Renal cortical epithelial cell (primary cell): ENCODE data around the gene GMNN. TPM values are rescaled to one million over a fixed set of nuclear protein-coding genes. Genes with fewer than 3 reads are reported as not detected.

Source experiments
- DNase-seq: peaks from one replicate; pipeline ENCODE4 v3.0.0-alpha.2; 2011; ENCODE audit warnings: low read depth
- total RNA-seq: library from RNA; depleted of rRNA; stranded (reverse); fragments of >200 nt; gene quantifications from 2 replicates; pipeline ENCODE4 v1.2.3, GENCODE V29; 2014

GMNN gene
- total RNA-seq, 1 donor from 2014 or later, result 12.1 TPM

GRCh38 chr6:24802271-24803059 lies 27.7 kb downstream of the GMNN start:
- DNase-seq, result no peak

- no peak for DNase-seq
Measured at GRCh38 chr6:24807584-24807983, 32.8 kb downstream of the GMNN start.

DNA sequence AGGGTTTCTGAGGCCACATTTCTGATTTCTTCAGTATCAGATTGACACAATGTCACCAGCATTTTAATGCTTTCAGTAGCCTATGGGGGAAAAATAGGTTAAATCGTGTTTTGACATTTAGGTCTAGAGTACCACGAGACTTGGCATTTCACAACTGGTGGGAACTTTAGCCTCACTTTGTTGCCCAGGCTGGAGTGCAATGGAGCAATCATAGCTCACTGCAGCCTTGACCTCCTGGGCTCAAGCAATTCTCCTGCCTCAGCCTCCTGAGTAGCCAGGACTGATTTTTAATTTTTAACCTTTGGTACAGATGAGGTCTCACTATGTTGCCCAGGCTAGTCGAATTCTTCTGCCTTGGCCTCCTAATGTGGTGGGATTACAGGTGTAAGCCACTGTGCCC lies 35.0 kb downstream of the GMNN start:
- no peak for DNase-seq

DNA sequence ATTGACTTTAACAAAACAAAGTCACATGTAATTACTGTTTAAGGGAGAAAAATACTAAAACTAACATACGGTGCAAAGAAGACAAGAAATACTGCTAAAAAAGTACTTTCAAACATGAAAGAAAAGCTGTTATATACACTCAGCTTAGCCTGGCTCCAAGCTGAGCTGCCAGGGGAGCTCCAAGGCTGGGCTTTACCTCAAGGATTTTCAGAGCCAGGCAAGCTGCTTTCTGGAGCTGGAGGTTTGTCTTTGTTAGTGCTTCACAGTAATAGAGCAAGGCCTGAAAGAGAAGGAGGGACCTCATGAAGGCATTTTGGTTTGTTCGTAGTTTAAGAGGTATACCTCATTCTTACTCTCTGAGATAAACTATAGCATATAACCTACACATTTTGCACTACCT lies 43.6 kb downstream of the GMNN start:
- no peak for DNase-seq

DNA sequence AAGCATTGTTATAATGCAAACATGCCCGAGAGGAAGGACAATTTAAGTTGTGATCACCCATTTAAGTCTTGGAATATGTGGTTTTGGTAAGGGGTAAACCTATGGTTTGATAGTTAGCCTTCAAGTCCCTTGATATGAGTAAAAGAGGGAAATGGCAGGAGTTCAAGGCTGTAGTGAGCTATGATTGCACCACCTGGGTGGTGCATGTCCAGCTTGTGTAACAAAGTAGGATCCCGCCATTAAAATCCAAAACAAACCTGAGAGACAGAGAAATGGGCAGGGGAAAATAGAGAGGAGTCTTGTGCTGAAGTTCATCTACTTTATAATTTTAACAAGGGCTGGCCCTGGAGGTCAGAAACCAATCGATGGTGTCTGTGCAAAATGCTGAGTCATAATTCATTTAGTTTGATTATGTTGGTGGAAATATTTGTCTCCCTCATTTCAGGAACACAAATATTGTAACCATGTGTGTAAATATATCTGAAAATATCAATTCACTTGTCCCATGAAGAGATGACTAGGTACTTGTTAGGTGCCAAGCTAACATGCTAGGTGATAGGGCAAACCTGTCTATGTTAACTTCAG lies 47.2 kb downstream of the GMNN start:
- DNase-seq, result no peak

- DNase-seq, result peak; percentile 36
Measured at GRCh38 chr6:24822696-24823095, 48.0 kb downstream of the GMNN start.

DNA sequence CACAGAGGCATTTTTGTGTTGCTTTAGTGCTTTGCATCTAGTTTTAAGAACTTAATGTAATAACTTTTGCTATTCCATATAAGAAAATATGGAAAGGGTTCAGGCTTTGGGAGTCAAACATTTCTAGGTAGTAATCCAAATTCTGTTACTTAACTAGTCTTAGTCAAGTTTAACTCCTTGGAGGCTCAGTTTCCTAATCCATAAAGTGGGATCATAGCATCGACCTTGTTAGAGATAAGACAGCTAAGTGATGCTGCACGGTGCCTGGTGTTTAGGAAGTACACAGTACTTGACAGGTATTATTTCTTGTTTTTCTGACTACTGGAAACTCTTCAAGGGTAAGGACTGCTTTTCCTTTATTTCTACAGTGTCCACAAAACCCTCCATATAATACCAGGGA lies 48.4 kb downstream of the GMNN start:
- DNase-seq, result no peak

- DNase-seq, result no peak
Measured at GRCh38 chr6:24824142-24824938, 49.6 kb downstream of the GMNN start.

DNA sequence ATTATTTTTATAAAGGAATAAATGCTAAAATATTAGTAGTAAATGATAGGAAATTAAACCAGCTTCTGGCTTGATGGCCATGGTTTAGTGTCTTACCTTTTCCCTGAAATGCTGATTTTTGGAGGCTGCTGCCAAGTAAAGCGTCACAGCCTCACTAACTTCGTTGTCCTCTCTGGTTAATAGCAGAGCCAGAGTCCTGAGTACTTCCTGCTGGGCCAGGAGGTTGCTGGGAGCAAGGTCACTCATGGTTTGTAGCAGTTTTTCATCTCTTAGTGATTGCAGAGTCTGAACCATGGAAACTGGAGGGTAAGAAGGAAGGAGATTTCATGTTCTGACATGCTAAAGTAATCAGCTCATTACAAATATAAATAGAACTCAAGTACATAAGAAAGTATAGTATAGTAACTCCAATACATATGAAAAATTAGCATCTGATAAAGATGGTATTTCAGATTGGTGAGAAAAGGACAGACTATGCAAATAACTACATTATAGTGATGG lies 50.4 kb downstream of the GMNN start:
- DNase-seq, result no peak

DNA sequence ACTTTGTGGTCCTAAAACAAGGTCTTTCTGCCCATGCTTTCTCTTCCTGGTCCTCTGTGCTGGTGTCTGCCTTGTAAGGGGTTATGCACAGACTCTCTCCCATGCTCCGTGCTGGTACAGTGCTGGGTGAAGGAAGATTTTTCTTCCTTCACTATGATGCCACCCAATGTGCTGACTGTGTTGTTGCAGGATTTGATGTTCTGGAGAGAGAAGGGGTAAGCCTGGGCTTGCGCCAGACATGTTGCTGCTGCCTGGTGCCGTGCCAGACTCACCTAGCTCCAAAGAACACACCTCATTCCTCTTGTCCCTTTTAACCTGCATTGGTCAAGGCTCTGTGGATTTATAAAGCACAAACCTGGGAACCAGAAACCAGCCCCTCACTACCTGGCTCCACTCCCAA lies 52.4 kb downstream of the GMNN start:
- DNase-seq, result peak; percentile 15

GRCh38 chr6:24827970-24828369 lies 53.2 kb downstream of the GMNN start:
- DNase-seq, result no peak

DNA sequence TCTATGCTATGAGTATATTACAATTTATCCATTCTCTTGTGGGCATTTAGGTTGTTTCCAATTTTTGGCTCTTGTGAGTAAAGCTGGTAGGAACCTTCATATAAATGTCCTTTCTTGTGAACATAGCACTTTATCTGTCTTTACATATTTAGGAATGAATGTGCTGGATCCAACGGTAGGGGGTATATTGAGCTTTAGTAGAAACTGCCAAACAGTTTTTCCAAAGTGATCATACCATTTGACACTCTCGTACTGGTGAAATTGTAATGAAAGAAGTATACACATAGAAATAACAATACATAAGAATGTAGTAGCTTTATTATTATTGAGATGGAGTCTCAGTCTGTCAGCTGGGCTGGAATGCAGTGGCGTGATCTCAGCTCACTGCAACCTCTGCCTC lies 54.9 kb downstream of the GMNN start:
- no peak for DNase-seq

DNA sequence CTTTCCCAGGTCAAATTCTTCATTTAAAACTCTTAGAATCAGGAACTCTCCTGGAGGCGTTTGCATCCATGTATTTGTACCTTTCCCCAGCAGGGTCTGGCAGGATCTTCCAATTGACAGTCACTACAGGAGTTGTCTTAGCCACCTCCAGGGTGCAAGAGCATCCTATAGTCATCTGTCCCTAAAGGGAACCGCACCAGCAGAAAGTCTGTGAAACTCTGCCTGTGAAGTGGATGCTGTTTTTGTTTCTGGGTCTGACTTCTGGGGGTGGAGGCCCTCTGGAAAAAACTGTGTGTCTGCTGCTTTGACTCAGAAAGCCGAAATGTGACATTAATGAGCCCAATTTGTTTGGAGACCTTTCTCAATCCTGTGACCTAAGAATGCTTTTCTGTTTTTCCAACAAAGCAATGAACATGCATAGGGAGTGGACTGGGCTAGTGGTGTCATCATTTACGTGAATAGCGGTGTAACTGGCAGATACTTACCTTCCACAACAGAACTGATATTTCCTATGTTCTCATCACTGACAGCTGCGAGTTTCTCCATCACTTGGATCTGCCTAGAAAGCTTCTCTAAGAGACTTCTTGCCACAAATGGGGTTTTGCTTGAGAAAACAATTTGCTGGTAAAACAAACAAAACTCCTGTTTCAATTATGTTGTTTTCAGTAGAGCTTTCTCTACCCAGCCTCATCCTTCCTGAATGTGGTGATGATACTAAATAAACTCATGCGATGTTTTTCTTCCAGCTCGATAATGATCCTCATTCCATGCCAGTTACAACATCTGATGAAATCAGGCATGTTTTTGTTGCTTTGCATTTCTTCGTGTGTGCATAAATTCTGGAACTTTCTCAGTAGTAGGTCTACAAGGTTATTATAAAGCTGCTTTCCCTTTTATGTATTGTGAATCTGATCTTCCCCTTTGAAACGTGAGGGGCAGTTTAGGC lies 57.3 kb downstream of the GMNN start:
- DNase-seq, result peak; percentile 29

- DNase-seq, result no peak
Measured at GRCh38 chr6:24832794-24833193, 58.1 kb downstream of the GMNN start.

- DNase-seq, result no peak
Measured at GRCh38 chr6:24833711-24834386, 59.1 kb downstream of the GMNN start.

Other genes starting within 250 kb of the GMNN start
- gene KIAA0319, start 128.7 kb upstream of the GMNN start, total RNA-seq, result not detected in 2 replicates
- gene TDP2, start 108.0 kb upstream of the GMNN start, total RNA-seq, result 26.9 and 36.8 TPM in 2 replicates
- 7.3 and 16.0 TPM in 2 replicates for gene ACOT13, start 107.9 kb upstream of the GMNN start, total RNA-seq
- gene C6orf62, start 55.8 kb upstream of the GMNN start, total RNA-seq, result 116 and 199 TPM in 2 replicates
- not detected in 2 replicates for gene ARMH2, start 24.0 kb downstream of the GMNN start, total RNA-seq
- gene RIPOR2, start 161.0 kb downstream of the GMNN start, total RNA-seq, result 0.60 and 1.0 TPM in 2 replicates